DOHH2 (cell line): ENCODE measurements around the gene ATP8B3.

Source experiments
- H3F3A ChIP-seq: fragments of 200-600 bp; sonication (generic), shearing (Covaris generic); 2 replicates; pipeline ENCODE4 v1.6.0; 2016; ENCODE audit warnings: antibody characterized with exemption, mild to moderate bottlenecking; ENCODE audit not compliant: control insufficient read depth, insufficient read depth
- H3K27ac ChIP-seq: fragments of 200-600 bp; sonication (generic); 2 replicates; pipeline ENCODE4 v1.5.1; 2014; ENCODE audit warnings: low read depth, mild to moderate bottlenecking, low read length, moderate library complexity
- H3K27me3 ChIP-seq: fragments of 200-600 bp; sonication (generic); 2 replicates; pipeline ENCODE4 v1.6.1; 2014; ENCODE audit warnings: mild to moderate bottlenecking, low read length, mixed read lengths; ENCODE audit not compliant: control insufficient read depth
- H3K36me3 ChIP-seq: fragments of 200-600 bp; sonication (generic); 2 replicates; pipeline ENCODE4 v1.6.1; 2014; ENCODE audit warnings: mild to moderate bottlenecking, low read length, moderate library complexity, mixed read lengths; ENCODE audit not compliant: control insufficient read depth
- H3K4me1 ChIP-seq: fragments of 200-600 bp; sonication (generic); 2 replicates; pipeline ENCODE4 v1.6.1; 2014; ENCODE audit warnings: mild to moderate bottlenecking, low read length, mixed read lengths; ENCODE audit not compliant: control insufficient read depth
- H3K4me2 ChIP-seq: fragments of 200-600 bp; sonication (generic); 2 replicates; pipeline ENCODE4 v1.6.0; 2014; ENCODE audit warnings: mild to moderate bottlenecking, low read length, moderate library complexity
- H3K4me3 ChIP-seq: fragments of 200-600 bp; sonication (generic); 2 replicates; pipeline ENCODE4 v1.5.1; 2014; ENCODE audit warnings: mild to moderate bottlenecking, low read length, mixed read lengths
- H3K79me2 ChIP-seq: fragments of 200-600 bp; sonication (generic); 2 replicates; pipeline ENCODE4 v1.6.1; 2014; ENCODE audit warnings: mild to moderate bottlenecking, low read length, mixed read lengths; ENCODE audit not compliant: control insufficient read depth
- H3K9me2 ChIP-seq: fragments of 200-600 bp; sonication (generic); replicated peaks from 2 replicates; pipeline ENCODE4 v1.6.1; 2014; ENCODE audit warnings: mild to moderate bottlenecking, low read length, mixed read lengths; ENCODE audit not compliant: control insufficient read depth
- H3K9me3 ChIP-seq: fragments of 200-600 bp; sonication (generic); 2 replicates; pipeline ENCODE4 v1.6.1; 2014; ENCODE audit warnings: antibody characterized with exemption, low read length, mixed read lengths; ENCODE audit not compliant: control insufficient read depth, insufficient read depth
- H4K20me1 ChIP-seq: fragments of 200-600 bp; sonication (generic); 2 replicates; pipeline ENCODE4 v1.6.0; 2014; ENCODE audit warnings: low read depth, mild to moderate bottlenecking, antibody characterized with exemption, low read length, moderate library complexity; ENCODE audit not compliant: control insufficient read depth, insufficient read depth
- EZH2phosphoT487 ChIP-seq: fragments of 200-600 bp; sonication (generic); IDR thresholded peaks from 2 replicates; pipeline ENCODE4 v1.6.1; 2017; ENCODE audit warnings: borderline replicate concordance, mild to moderate bottlenecking, antibody characterized with exemption, low read length, moderate library complexity, mixed read lengths
- TF ChIP-seq, protein P1 (sequence below): fragments of 200-600 bp; sonication (generic); IDR thresholded peaks from one replicate; pipeline ENCODE4 v1.5.1; 2014; ENCODE audit warnings: antibody characterized with exemption, mild to moderate bottlenecking, low read depth, low read length; ENCODE audit not compliant: poor library complexity, severe bottlenecking

Gene ATP8B3

DNA sequence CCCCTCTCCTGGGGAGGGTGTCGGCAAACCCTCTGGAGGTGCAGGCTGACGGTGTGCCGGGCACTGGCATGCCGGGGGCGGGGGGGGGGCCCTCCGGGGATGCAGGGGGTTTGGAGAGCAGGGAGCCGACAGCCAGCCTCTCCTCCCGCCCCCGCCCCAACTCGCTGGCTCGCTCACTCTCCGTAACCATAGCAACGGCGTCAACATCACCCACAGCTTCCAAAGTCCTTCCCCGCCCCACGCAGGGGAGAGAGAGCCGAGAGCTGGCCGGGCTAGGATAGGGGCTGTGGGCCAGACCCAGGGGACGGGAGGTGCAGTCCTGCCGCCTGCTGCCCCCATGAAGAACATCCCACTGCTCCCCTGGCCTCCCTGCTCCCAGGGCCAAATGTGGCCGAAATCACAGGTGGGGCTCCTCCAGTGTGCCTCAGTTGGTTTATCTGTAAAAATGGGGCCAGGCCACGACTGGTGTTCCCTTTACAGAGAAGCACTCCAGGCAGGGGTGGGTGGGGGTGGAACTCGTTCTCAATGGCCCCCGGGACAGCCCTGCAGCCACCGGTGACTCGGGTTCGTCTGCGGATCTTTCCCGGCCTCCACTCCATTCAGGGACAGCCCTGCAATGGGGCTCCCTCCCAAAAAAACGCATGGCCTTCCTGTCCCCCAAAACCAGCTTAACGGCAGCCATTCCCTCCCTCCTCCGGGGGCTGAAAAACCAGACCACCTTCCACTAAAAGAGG lies 48.1 kb upstream of the ATP8B3 start:
- Histone ChIP-seq H3F3A (peaks cover 18% of the 10 kb centered on the region), H3K27me3 (no peaks in the 10 kb centered on the region), H3K9me2 (no peaks in the 10 kb centered on the region), H4K20me1 (0 out of 2 replicates have a peak, but pooled peaks cover 10% of the 10 kb centered on the region), H3K36me3 (peaks cover 3% of the 10 kb centered on the region; the same call in 1 of the 2 replicates), H3K27ac (no peak overlapping the region), H3K4me3 (peak overlapping the region; percentile 34; the same call in 1 of the 2 replicates), H3K4me1 (peaks cover 76% of the 10 kb centered on the region), H3K9me3 (no peaks in the 10 kb centered on the region), H3K4me2 (peak overlapping the region; percentile 83), H3K79me2 (peaks cover 78% of the 10 kb centered on the region)
- TF ChIP-seq EZH2phosphoT487: no peak
- TF ChIP-seq, protein P1, sequence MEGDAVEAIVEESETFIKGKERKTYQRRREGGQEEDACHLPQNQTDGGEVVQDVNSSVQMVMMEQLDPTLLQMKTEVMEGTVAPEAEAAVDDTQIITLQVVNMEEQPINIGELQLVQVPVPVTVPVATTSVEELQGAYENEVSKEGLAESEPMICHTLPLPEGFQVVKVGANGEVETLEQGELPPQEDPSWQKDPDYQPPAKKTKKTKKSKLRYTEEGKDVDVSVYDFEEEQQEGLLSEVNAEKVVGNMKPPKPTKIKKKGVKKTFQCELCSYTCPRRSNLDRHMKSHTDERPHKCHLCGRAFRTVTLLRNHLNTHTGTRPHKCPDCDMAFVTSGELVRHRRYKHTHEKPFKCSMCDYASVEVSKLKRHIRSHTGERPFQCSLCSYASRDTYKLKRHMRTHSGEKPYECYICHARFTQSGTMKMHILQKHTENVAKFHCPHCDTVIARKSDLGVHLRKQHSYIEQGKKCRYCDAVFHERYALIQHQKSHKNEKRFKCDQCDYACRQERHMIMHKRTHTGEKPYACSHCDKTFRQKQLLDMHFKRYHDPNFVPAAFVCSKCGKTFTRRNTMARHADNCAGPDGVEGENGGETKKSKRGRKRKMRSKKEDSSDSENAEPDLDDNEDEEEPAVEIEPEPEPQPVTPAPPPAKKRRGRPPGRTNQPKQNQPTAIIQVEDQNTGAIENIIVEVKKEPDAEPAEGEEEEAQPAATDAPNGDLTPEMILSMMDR: no peak

DNA sequence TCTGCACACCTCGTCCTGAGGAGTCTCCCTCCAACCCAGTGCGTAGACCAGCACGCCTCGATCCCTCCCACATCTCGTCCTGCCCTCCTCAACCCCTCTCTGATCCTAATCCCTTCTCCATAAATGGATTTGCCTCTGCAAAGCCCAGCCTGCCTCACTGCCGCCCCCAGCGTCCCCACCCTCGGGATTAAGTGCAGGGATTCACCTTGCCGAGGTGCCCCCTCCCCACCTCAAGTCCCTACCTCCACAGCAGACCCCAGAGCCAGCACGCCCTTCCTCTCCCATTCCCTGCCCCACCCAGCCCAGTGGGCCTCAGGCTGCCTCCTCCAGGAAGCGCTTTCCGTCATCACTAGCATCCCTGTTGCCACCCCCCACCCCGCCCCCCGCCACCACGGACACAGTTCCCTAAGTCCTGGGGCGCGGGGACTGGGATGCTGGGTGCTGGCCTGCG lies 47.3 kb upstream of the ATP8B3 start:
- 0 out of 2 replicates have a peak, but pooled peaks cover 10% of the 10 kb centered on the region for H4K20me1 ChIP-seq
- H3K4me1 ChIP-seq: peaks cover 78% of the 10 kb centered on the region
- H3K36me3 ChIP-seq: peaks cover 2% of the 10 kb centered on the region; the same call in 1 of the 2 replicates
- peaks cover 18% of the 10 kb centered on the region for H3F3A ChIP-seq
- no peak overlapping the region for H3K4me3 ChIP-seq
- H3K9me3 ChIP-seq: no peaks in the 10 kb centered on the region
- no peak overlapping the region for H3K27ac ChIP-seq
- H3K27me3 ChIP-seq: no peaks in the 10 kb centered on the region
- H3K79me2 ChIP-seq: peaks cover 83% of the 10 kb centered on the region
- H3K9me2 ChIP-seq: no peaks in the 10 kb centered on the region
- peak overlapping the region; percentile 83 for H3K4me2 ChIP-seq
- TF ChIP-seq, protein P1: no peak
- TF ChIP-seq EZH2phosphoT487: no peak

DNA sequence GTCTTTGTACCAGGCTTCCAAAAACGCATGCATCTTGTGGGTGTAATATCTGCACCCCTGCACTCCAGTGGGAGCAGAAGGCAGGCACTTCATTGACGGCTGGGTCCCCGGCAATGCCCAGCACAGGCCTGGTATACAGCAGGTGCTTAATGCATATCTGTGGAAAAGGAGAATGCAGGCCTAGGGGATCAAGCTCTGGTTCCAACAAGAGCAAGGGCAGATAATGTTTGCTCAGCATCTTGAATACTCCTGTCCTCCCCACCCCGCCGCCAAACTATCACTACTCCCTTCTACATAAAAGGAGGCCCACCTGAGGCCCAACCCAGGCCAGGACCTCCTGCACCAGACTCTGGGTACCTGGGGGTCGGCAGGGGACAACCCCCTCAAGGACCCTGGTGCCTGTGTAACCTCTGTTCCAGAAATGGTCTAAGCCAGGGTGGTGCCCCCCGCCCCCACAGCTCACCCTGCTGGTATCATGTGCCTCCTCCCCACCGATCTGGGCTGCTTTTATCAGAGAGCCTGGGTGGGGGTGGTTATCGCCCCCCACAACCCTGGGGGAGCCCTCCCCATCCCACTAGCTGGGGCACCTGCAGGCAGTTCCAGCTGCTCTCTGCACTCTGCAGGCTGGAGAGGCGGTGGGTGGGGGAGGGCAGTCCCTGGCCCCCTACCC lies 46.5 kb upstream of the ATP8B3 start:
- H3K27me3 ChIP-seq: no peaks in the 10 kb centered on the region
- 0 out of 2 replicates have a peak, but pooled peaks cover 10% of the 10 kb centered on the region for H4K20me1 ChIP-seq
- H3F3A ChIP-seq: peaks cover 18% of the 10 kb centered on the region
- H3K27ac ChIP-seq: peak overlapping the region; percentile 7; the same call in 1 of the 2 replicates
- no peaks in the 10 kb centered on the region for H3K9me2 ChIP-seq
- H3K4me2 ChIP-seq: peak overlapping the region; percentile 98
- peaks cover 6% of the 10 kb centered on the region; the same call in 1 of the 2 replicates for H3K36me3 ChIP-seq
- peaks cover 86% of the 10 kb centered on the region for H3K4me1 ChIP-seq
- TF ChIP-seq, protein P1: no peak
- TF ChIP-seq EZH2phosphoT487: no peak
- no peak overlapping the region for H3K4me3 ChIP-seq
- H3K9me3 ChIP-seq: no peaks in the 10 kb centered on the region
- H3K79me2 ChIP-seq: peaks cover 91% of the 10 kb centered on the region
